PC-9 (cell line): ENCODE measurements around the gene ATP2C2.

Experiments used
- EZH2 ChIP-seq: fragments of 200-600 bp; sonication (generic); IDR thresholded peaks from 2 replicates; pipeline ENCODE4 v1.8.0; 2017; ENCODE audit warnings: antibody characterized with exemption, low read depth
- TF ChIP-seq, protein P1 (sequence below): fragments of 200-600 bp; sonication (generic); conservative IDR thresholded peaks from 2 replicates; pipeline ENCODE4 v1.6.1; 2017; ENCODE audit warnings: mixed run types, antibody characterized with exemption, mild to moderate bottlenecking, moderate library complexity

DNA sequence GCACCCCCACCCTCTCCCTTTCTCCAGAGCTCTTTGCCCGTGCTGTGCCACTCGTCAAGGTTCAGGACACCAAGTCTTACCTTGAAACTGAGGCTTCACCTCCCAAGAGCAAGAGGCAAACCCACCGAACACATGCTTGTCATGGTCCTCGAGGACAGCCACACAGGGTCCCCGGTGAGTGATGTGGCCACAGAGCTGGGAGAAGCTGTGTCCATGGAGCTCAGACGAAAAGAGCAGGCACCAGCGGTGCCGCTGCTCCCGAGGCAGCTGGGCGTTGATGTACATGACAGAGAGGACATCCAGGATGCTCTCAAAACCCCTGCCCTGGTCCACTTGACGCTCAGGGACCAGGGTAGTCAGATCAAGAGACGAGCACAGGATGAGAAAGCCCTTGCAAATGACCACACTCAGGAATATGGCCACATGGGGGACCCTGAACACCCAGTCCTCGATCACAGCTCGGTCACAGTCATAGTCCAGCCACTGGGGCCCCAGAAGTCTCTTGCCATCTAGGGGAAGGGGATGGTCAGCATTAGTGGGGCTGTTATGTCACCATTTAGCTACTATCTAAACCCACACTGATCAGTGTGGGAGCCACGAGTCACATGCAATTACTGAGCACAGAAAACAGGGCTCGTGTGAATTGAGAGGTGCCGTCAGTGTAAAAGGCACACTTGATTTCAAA lies 118.4 kb downstream of the ATP2C2 start:
- TF ChIP-seq, protein P1, sequence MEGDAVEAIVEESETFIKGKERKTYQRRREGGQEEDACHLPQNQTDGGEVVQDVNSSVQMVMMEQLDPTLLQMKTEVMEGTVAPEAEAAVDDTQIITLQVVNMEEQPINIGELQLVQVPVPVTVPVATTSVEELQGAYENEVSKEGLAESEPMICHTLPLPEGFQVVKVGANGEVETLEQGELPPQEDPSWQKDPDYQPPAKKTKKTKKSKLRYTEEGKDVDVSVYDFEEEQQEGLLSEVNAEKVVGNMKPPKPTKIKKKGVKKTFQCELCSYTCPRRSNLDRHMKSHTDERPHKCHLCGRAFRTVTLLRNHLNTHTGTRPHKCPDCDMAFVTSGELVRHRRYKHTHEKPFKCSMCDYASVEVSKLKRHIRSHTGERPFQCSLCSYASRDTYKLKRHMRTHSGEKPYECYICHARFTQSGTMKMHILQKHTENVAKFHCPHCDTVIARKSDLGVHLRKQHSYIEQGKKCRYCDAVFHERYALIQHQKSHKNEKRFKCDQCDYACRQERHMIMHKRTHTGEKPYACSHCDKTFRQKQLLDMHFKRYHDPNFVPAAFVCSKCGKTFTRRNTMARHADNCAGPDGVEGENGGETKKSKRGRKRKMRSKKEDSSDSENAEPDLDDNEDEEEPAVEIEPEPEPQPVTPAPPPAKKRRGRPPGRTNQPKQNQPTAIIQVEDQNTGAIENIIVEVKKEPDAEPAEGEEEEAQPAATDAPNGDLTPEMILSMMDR = no peak
- no peak for TF ChIP-seq EZH2
